Stimulated activated CD4-positive, alpha-beta T cell treated with anti-CD3 and anti-CD28 coated beads, Interleukin-15, amount 100 ng/mL, for 1 hour (primary cell): ENCODE data around the gene ADGRA3.

Experiments
- DNase-seq, 2 donors: peaks; one replicate each; pipeline ENCODE4 v3.0.0-alpha.2; 2020; ENCODE audit warnings: low read depth in 1 of 2, low spot score in 1 of 2

The ADGRA3 gene, protein sequence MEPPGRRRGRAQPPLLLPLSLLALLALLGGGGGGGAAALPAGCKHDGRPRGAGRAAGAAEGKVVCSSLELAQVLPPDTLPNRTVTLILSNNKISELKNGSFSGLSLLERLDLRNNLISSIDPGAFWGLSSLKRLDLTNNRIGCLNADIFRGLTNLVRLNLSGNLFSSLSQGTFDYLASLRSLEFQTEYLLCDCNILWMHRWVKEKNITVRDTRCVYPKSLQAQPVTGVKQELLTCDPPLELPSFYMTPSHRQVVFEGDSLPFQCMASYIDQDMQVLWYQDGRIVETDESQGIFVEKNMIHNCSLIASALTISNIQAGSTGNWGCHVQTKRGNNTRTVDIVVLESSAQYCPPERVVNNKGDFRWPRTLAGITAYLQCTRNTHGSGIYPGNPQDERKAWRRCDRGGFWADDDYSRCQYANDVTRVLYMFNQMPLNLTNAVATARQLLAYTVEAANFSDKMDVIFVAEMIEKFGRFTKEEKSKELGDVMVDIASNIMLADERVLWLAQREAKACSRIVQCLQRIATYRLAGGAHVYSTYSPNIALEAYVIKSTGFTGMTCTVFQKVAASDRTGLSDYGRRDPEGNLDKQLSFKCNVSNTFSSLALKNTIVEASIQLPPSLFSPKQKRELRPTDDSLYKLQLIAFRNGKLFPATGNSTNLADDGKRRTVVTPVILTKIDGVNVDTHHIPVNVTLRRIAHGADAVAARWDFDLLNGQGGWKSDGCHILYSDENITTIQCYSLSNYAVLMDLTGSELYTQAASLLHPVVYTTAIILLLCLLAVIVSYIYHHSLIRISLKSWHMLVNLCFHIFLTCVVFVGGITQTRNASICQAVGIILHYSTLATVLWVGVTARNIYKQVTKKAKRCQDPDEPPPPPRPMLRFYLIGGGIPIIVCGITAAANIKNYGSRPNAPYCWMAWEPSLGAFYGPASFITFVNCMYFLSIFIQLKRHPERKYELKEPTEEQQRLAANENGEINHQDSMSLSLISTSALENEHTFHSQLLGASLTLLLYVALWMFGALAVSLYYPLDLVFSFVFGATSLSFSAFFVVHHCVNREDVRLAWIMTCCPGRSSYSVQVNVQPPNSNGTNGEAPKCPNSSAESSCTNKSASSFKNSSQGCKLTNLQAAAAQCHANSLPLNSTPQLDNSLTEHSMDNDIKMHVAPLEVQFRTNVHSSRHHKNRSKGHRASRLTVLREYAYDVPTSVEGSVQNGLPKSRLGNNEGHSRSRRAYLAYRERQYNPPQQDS (N-terminal part only)

DNA sequence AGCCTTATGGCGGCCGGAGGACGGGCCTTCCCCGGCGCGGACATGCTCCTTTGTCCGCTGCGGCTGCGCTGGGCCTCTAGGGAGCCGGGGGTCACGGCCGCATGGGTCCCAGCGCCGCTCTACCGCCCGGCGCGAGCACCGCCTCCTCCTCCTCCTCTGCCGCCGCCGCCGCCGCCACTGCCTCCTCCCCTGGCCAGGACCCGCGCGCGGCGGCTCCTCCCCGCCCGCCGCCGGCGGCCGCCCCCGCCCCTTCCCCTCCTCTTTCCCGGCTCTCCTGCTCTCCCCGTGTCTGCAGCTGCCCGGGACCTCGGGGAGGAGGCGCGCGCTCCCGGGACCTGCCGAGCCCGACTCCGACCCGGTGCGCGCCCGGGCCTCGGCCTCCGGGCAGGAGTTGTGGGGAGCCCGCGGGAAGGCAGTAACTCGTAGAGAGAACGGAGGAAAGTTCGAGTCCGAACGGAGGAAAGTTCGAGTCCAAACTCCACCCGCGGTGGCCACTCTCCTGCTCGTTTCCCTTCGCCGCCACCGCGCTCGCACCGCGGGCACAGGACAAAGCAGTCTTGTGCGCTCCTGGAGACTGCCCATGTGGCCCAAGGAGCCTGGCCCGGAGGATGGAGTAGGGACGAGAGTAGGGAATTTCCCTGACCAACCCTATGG lies at the start of gene ADGRA3:
Gene ADGRA3 (minus strand): TSS at position 179 of the 654 bp plus-strand sequence. CDS start 282 bp downstream, outside the sequence.
- DNase-seq, result peak in 1 of 2 donors; percentile 44

DNA sequence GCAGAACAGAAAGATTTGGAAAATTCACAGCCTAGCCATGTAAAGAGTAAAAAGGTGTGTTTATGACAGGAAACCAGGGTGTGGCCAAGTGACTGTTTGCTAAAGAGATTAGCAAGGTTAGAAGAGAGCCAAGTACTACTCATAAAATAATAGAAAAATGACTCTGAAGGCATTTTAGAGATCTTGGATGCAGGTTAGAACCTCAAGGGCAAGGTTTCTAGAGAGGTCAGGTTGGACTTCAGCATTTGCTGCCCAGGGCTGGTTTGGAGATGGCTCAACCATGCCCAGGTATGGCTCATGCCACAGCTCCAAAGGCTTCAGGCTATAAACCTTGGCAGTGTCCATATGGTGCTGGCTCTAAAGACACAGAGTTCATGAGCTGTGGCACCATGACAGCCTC lies 40.6 kb upstream of the ADGRA3 start:
- no peak for DNase-seq

DNA sequence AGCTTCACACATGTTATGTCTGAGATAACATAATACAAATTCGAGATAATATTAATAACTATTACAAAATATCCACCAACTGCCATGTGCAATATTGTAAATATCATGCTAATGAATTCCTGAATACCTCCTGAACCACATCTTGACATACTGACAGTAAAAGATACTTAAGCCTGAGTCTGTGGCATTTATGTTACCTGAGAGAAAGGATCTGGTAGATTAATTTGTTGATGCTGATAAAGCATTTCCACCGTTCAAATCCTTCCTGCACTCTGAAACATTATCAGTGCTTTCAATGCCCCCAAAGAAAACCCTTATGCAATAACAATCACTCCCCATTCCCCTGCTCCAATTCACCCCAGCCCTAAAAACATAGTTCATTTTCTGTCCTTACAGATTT lies 38.8 kb upstream of the ADGRA3 start:
- DNase-seq, result no peak

DNA sequence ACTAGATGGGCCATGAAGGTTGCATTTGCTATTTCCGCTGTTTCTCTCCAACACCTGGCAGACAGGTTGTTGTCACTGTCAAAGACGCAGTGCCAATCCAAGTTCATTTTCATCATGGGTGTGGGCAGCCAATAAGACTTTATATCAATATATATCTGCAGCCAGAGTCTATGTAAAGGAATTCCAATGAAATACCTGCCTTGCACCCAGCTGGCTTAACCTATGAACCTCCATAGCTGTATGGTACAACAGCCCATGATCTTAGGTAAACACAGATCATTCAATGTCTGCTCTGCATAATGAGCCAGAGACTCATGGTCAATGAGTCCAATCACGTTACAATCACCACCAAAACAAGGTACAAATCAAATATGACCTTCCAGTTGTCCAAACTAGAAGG lies 37.7 kb upstream of the ADGRA3 start:
- DNase-seq, result no peak

DNA sequence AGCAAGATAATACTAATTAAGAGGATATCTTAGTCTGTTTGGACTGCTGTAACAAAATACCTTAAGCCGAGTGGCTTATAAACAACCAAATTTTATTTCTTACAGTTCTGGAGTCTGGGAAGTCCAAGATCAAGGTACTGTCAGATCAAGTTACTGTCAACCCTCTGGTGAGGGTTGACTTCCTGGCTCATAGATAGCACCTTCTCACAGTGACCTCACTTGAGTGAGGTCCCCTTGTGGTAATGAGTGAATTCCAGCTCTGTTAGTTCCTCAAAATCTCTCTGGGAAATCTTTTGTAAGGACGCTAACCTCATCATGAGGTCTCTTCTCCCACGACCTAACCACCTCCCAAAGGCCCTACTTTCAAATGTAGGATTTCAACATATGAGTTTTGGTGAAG lies 36.9 kb upstream of the ADGRA3 start:
- DNase-seq, result no peak

DNA sequence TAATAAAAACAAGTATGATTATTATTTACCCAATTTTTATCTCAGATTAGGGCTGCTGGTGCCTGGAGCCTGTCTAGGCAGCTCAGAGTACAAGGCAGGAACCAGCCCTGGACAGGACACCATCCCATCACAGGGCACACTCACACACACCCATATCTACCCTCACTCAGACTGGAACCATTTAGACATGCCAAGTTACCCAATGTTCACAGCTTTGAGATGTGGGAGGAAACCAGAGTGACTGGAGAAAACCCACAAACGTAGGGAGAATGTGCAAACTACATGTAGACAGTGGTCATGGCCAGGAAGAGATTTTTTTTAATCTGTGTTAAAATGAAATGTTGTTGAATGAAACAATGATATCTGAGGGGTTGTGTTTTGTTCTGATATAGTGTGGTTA lies 35.7 kb upstream of the ADGRA3 start:
- no peak for DNase-seq

DNA sequence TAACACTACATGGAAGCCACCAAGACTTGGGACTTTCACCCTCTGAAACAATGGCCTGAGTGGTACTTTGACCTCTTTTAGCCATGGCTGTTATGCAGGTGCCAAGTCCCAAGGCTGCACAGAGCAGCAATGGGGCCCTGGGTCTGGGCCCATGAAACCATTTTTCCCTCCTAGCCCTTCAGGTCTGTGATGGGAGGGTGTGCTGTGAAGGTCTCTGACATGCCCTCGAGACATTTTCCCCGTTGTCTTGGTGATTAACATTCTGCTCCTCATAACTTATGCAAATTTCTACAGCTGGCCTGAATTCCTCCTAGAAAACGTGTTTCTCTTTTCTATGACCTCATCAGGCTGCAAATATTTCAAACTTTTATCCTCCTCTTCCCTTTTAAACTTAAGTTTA lies 30.4 kb upstream of the ADGRA3 start:
- DNase-seq, result no peak

DNA sequence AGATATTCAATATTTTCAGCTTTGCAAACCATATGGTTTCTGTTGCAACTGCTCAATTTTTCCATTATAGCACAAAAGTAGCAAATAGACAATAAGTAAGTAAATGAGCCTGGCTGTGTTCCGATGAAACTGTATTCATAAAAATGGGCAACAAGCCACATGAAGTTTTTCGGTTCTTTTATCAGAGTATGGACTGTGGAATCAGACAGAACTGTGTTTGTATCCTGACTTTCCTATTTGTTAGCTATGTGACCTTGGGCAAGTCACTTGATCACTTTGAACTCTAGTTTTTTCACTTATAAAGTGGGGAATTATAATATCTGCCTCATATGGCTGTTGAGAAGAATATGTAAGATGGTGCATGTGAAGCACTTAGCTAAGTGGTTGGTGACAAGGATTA lies 23.4 kb upstream of the ADGRA3 start:
- DNase-seq, result no peak

DNA sequence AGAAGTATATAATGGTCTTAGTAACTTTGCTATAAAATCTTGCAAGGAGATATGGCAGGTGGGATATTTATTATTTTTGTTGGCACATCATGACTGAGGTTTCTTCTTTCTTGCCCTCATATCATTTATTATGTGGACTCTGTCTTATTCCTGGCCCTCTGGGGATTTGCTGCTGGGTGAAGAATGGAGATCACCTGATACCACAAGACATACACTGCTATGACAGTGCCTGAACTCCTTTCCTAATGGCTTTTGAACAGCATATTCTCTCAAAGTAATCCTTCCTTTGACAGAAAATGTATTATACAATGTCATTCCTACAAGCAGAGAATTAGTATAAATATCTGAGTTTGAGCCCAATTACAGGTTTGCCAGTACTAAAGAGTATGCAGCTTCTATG lies 22.0 kb upstream of the ADGRA3 start:
- DNase-seq, result no peak

DNA sequence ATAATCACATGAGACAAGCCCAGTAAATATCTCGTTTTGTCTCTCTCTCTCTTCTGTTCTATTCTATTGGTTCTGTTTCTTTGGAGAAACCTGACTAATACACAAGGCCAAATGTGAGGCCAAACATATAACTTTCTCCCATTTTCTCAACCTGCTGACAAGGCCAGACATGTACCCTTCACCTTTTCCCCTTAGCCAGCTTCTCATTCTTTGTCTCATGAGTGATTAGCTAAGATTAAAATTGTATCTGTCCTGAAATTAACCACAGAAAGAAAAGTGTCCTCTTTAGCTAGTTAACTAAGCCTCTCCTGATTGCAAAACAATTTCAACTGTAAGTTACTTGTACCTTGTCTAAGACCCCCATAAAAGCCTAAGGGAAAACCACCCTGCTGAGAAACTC lies 18.5 kb upstream of the ADGRA3 start:
- DNase-seq, result no peak

DNA sequence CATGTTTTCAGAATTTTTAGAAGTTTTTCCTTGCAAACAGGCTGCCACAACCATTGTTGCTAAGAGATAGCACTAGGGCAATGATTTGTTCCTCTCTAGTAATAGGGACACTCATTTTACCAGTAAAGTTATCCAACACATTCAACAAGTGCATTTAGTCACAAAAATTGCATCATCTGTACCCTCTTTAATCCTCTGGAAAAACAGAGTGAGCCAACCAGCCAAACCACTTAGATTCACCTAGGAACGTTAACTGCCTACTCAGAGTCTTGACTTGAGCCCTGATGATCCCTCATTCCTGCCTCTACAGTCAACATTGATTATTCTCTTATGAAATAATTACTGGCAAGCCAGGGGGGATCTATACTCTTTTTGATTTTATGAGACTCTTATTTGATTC lies 17.0 kb upstream of the ADGRA3 start:
- no peak for DNase-seq

DNA sequence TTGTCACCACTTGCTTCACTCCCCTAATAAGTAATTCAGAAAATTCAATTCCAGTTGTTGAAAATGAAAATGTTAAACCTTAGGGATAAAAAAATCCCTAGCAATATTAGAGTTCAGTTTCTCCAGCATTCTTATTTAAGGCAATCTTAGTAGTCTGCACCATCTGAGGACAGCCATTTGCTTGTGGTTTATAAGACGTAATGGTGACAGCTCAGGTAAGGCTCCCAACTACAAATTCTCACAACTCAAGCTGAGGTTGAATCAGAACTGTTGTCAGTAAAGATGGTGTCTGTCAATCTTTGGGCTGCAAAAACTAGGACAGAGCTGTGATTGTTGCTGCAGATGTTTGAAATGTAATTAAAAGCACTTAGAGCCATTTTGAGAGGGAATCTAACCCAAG lies 16.3 kb upstream of the ADGRA3 start:
- DNase-seq, result no peak

DNA sequence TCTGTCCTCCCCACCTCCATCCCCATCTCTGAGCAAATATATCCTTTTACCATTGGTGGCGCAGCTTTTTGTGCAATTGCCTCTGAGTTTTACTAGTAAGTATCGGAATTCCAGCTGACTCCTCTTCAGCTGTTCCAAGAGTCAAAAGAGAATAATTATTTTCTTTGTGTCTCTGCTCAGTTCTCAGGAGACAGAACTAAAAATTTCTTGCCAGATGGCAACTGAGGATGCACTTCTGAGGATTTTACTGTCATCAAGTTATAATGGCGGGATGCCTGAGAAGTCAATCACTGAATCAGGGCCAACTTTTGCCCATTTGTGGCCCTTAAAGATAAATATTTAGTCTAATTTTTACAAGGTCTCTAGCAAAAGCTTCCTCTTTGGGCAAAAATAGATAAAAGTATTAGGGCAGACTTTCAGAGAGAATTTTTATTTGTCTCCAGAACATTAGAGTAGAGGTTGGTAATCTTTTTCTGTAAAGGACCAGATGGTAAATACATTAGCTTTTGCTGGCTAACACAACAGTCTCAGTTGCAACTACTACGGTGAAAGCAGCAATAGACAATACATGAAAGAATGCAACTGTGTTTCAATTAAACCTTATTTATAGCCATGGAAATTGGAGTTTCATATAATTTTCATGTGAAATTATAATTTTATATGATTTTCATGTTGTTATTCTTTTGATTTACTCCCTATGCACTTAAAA lies 15.6 kb upstream of the ADGRA3 start:
- no peak for DNase-seq

DNA sequence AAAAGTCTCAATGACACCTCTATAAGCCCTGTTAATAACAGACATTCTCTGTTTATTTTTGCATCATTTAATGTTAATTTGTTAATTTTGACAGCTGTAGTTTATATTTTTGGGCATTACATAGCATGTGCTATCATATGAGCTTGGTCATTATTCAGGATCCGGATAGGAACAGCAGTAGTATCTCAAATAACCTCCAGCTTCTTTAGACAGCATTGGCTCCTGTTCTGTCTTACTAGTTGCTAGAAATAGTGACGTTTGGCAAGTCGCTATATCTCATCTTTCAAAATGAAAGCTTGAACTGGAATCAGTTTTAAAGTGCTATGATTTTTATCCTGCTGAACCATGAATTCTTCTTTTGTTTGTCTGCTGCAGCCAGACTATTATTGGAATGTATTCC lies 9.0 kb upstream of the ADGRA3 start:
- DNase-seq, result no peak

DNA sequence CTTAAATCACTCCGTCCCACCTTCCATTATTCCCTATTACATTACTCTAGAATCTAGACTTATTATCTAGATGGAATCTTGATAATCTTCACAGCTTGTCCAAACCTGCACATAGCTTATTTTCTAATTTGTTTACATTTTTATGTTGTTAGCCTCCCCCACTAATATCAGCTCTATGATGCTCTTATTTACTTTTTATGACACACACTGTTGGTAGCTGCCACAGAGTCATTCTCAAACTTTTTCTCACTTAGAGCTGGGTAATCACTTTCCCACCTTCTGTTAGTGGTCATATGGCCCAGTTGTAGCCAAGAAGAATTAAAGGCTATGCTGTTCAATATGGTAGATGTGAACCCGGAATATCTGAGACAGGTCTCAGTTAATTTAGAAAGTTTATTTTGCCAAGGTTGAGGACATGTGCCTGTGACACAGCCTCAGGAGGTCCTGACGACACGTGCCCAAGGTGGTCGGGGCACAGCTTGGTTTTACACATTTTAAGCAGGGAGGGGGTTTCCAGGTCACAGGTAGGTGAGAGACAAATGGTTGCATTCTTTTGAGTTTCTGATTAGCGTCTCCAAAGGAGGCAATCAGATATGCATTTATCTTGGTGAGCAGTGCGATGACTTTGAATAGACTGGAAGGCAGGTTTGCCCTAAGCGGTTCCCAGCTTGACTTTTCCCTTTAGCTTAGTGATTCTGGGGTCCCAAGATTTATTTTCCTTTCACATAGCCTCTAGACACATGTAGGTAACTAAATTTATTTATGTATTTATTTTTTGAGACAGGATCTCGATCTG lies 7.0 kb upstream of the ADGRA3 start:
- no peak for DNase-seq

DNA sequence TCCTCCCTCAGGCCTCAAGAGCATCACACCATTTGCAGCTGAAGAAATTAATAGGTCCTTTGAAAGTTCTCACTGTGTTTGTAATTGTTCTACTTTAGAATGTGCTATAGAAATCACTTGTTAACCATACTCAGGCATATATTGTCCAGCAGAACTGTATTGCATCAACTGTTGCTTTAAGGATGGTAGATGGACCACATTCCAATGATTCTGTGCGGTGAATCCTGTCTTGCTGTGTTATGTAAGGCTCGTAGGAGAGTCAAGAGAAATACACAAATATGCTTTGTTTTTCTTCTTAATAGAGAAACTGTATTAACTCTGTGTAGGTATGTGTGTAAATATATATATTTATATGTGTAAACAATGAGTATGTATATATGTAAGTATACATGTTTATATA lies 6.3 kb upstream of the ADGRA3 start:
- DNase-seq, result no peak

DNA sequence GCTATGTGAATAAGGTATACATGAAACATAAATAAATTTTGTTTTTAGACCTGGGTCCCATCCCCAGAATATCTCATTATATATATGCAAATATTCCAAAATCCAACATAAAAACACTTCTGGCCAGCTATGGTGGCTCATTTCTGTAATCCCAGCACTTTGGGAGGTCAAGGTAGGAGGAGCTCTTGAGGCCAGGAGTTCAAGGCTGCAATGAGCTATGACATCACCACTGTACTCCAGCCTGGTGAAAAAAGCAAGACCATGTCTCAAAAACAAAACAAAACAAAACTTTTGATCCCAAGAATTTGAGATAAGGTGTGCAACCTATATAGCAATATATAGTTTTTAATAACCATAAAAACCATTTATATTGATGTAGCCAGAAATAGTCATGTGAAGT lies 5.4 kb upstream of the ADGRA3 start:
- DNase-seq, result no peak

DNA sequence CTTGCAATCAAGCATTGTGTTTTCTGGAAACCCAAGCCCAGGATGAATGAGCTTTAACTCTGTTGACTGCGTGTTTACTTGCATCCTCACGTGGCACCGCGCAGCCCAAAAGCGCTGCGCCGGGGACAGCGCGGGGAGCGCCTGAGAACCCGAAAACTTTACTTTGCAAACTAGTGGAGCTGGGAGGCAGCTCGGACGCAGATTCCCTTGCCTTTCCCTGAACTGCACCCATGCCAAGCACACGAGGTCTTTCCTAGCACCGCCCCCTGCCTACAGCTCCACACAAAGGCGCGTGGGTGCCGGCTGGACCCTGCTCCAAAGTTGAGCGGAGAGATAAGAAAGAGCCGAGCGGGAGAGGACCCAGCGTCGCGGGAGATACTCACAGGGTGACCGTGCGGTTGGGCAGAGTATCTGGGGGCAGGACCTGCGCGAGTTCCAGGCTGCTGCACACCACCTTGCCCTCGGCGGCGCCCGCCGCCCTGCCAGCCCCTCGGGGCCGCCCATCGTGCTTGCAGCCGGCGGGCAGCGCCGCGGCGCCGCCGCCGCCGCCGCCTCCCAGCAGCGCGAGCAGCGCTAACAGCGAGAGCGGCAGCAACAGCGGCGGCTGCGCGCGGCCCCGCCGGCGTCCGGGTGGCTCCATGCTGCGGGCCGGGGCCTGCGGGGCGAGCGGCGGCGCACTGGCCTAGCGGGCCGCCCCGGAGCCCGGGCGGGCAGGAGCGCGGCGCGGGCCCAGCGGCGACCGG lies 550 bp downstream of the ADGRA3 start:
- peak in 1 of 2 donors; percentile 13 for DNase-seq

DNA sequence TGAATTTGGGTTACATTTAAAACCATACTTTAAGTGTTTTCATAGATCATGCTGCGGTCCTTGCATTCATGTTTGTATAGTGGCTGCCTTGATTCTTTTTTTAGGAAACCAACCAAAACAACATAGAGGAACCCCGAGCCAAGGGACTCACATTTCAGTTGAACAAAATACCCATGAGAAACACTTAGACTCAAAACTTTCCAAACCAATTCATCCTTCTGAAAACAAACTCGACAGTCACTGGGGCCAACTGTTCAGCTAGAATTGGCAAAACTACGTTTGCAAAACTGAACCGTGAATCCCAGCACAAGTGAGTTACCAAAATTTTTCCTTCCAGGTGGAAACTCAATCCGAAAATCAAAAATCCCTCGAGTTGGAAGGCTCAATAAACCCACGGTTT lies 1.4 kb downstream of the ADGRA3 start:
- DNase-seq, result no peak
